H9 (cell line): Measurements from ENCODE around the gene HHAT. TPM values are rescaled to one million over a fixed set of nuclear protein-coding genes. Genes with fewer than 3 reads are reported as not detected.

Source experiments
- DNase-seq: peaks from one replicate; pipeline ENCODE4 v3.0.0-alpha.2; 2017
- H2AFZ ChIP-seq: one replicate; pipeline ENCODE4 v1.6.1; 2013; ENCODE audit warnings: mild to moderate bottlenecking, low read length, control low read depth, moderate library complexity
- H2AK5ac ChIP-seq: 2 replicates; pipeline ENCODE4 v1.6.1; 2013; ENCODE audit warnings: low read length, control low read depth, mixed read lengths; ENCODE audit not compliant: insufficient read length
- H2BK120ac ChIP-seq: one replicate; pipeline ENCODE4 v1.6.1; 2013; ENCODE audit warnings: low read depth, mild to moderate bottlenecking, low read length, control low read depth, inconsistent platforms; ENCODE audit not compliant: poor library complexity, severe bottlenecking
- H2BK12ac ChIP-seq: 2 replicates; pipeline ENCODE4 v1.6.1; 2013; ENCODE audit warnings: low read length, control low read depth, mixed read lengths, low read depth; ENCODE audit not compliant: insufficient read length
- H2BK15ac ChIP-seq: 2 replicates; pipeline ENCODE4 v1.6.1; 2013; ENCODE audit warnings: low read depth, low read length, control low read depth
- H2BK20ac ChIP-seq: one replicate; pipeline ENCODE4 v1.6.1; 2013; ENCODE audit warnings: low read depth, mild to moderate bottlenecking, low read length, control low read depth, inconsistent platforms; ENCODE audit not compliant: poor library complexity, severe bottlenecking
- H2BK5ac ChIP-seq: 2 replicates; pipeline ENCODE4 v1.6.1; 2013; ENCODE audit warnings: low read length, control low read depth, mixed read lengths; ENCODE audit not compliant: insufficient read length
- H3K14ac ChIP-seq: 2 replicates; pipeline ENCODE4 v1.6.1; 2013; ENCODE audit warnings: low read length, control low read depth; ENCODE audit not compliant: insufficient read depth
- H3K18ac ChIP-seq: 2 replicates; pipeline ENCODE4 v1.6.1; 2013; ENCODE audit warnings: low read depth, mild to moderate bottlenecking, mixed read lengths, low read length, control low read depth; ENCODE audit not compliant: insufficient read length
- H3K23ac ChIP-seq: 2 replicates; pipeline ENCODE4 v1.6.1; 2013; ENCODE audit warnings: low read length, control low read depth, mixed read lengths, low read depth; ENCODE audit not compliant: insufficient read length
- H3K23me2 ChIP-seq: 2 replicates; pipeline ENCODE4 v1.6.1; 2013; ENCODE audit warnings: low read depth, mild to moderate bottlenecking, mixed read lengths, low read length, control low read depth; ENCODE audit not compliant: insufficient read length, poor library complexity, severe bottlenecking
- H3K27ac ChIP-seq: 2 replicates; pipeline ENCODE4 v1.5.1; 2013; ENCODE audit warnings: low read length, control low read depth, mixed read lengths, low read depth; ENCODE audit not compliant: insufficient read length
- H3K27me3 ChIP-seq: 2 replicates; pipeline ENCODE4 v1.6.1; 2013; ENCODE audit warnings: low read length, control low read depth, inconsistent platforms; ENCODE audit not compliant: insufficient read depth
- H3K4ac ChIP-seq: 2 replicates; pipeline ENCODE4 v1.6.1; 2013; ENCODE audit warnings: low read depth, mild to moderate bottlenecking, control low read depth, inconsistent platforms, low read length, moderate library complexity
- H3K4me1 ChIP-seq: 2 replicates; pipeline ENCODE4 v1.6.1; 2013; ENCODE audit warnings: low read length, control low read depth, inconsistent platforms; ENCODE audit not compliant: insufficient read depth
- H3K4me2 ChIP-seq: 2 replicates; pipeline ENCODE4 v1.6.1; 2013; ENCODE audit warnings: low read length, control low read depth, mixed read lengths; ENCODE audit not compliant: insufficient read length, insufficient read depth
- H3K56ac ChIP-seq: 2 replicates; pipeline ENCODE4 v1.6.1; 2013; ENCODE audit warnings: low read depth, mild to moderate bottlenecking, mixed read lengths, low read length, control low read depth; ENCODE audit not compliant: insufficient read length
- H3K79me1 ChIP-seq: 2 replicates; pipeline ENCODE4 v1.6.1; 2013; ENCODE audit warnings: low read depth, mild to moderate bottlenecking, moderate library complexity, low read length, control low read depth, inconsistent platforms; ENCODE audit not compliant: insufficient read depth, poor library complexity, severe bottlenecking
- H3K79me2 ChIP-seq: 2 replicates; pipeline ENCODE4 v1.6.1; 2013; ENCODE audit warnings: low read length, control low read depth, inconsistent platforms; ENCODE audit not compliant: insufficient read depth
- H3K9ac ChIP-seq: 2 replicates; pipeline ENCODE4 v1.6.1; 2013; ENCODE audit warnings: low read length, control low read depth, mixed read lengths; ENCODE audit not compliant: insufficient read length; ENCODE audit errors: extremely low read depth
- H3K9me3 ChIP-seq: one replicate; pipeline ENCODE4 v1.6.1; 2013; ENCODE audit warnings: low read depth, low read length, inconsistent platforms; ENCODE audit not compliant: control insufficient read depth
- H3T11ph ChIP-seq: one replicate; pipeline ENCODE4 v1.6.1; 2013; ENCODE audit warnings: mild to moderate bottlenecking, low read length, control low read depth, inconsistent platforms
- H4K20me1 ChIP-seq: one replicate; pipeline ENCODE4 v1.6.1; 2013; ENCODE audit not compliant: control insufficient read depth, insufficient read length, insufficient read depth
- H4K5ac ChIP-seq: 2 replicates; pipeline ENCODE4 v1.6.1; 2013; ENCODE audit warnings: low read depth, mild to moderate bottlenecking, mixed read lengths, low read length, control low read depth; ENCODE audit not compliant: insufficient read length
- H4K8ac ChIP-seq: replicated peaks from 2 replicates; pipeline ENCODE4 v1.6.1; 2013; ENCODE audit warnings: low read length, control low read depth, mixed read lengths, low read depth; ENCODE audit not compliant: insufficient read length
- H4K91ac ChIP-seq: 2 replicates; pipeline ENCODE4 v1.6.1; 2013; ENCODE audit warnings: low read depth, mild to moderate bottlenecking, moderate library complexity, mixed read lengths, low read length, control low read depth; ENCODE audit not compliant: insufficient read length
- H3K27ac Mint-ChIP-seq, 3 experiments: 2 replicates in 2 of 3; 3 replicates in 1 of 3; pipeline ENCODE4 v1.8.0; 2020 to 2021; ENCODE audit warnings: mixed read lengths in 3 of 3, mild to moderate bottlenecking in 1 of 3, moderate library complexity in 1 of 3
- H3K27me3 Mint-ChIP-seq: 2 replicates; pipeline ENCODE4 v1.8.0; 2021; ENCODE audit warnings: low read depth, mild to moderate bottlenecking, moderate library complexity, mixed read lengths
- H3K36me3 Mint-ChIP-seq, 3 experiments: 2 replicates in 2 of 3; 3 replicates in 1 of 3; pipeline ENCODE4 v1.8.0; 2020 to 2021; ENCODE audit warnings: low read depth in 3 of 3, mixed read lengths in 3 of 3; ENCODE audit not compliant: insufficient read depth in 1 of 3
- H3K4me1 Mint-ChIP-seq, 2 experiments: 2 replicates each; pipeline ENCODE4 v1.8.0; 2020; ENCODE audit warnings: mixed read lengths in 2 of 2
- H3K4me3 Mint-ChIP-seq, 2 experiments: 2 replicates in 1 of 2; 3 replicates in 1 of 2; pipeline ENCODE4 v1.8.0; 2020 to 2021; ENCODE audit warnings: mild to moderate bottlenecking in 2 of 2, mixed read lengths in 2 of 2, moderate library complexity in 1 of 2
- H3K9me3 Mint-ChIP-seq, 2 experiments: 2 replicates in 1 of 2; 3 replicates in 1 of 2; pipeline ENCODE4 v1.8.0; 2020; ENCODE audit warnings: mild to moderate bottlenecking in 2 of 2, mixed read lengths in 2 of 2, moderate library complexity in 1 of 2
- WGBS: extraction: QIAGEN DNeasy Blood & Tissue Kit; methylation state at CpG from one replicate; pipeline ENCODE4 v1.1.7; 2013; ENCODE audit warnings: missing lambda C conversion rate, low lambda C conversion rate, mixed read lengths; ENCODE audit not compliant: insufficient read length; ENCODE audit errors: extremely low coverage; 5-methylcytosine and 5-hydroxymethylcytosine counted together
- total RNA-seq: library from RNA; stranded (reverse); gene quantifications from 2 replicates; pipeline ENCODE4 v1.2.1, GENCODE V29; 2021
- TF ChIP-seq, protein P1 (sequence below): fragments of 200-600 bp; sonication (generic); conservative IDR thresholded peaks from 3 replicates; pipeline ENCODE4 v1.8.0; 2021; ENCODE audit warnings: antibody characterized with exemption, mild to moderate bottlenecking

The HHAT gene
- total RNA-seq, 1 experiment from 2014 or later: 0.48 TPM

DNA sequence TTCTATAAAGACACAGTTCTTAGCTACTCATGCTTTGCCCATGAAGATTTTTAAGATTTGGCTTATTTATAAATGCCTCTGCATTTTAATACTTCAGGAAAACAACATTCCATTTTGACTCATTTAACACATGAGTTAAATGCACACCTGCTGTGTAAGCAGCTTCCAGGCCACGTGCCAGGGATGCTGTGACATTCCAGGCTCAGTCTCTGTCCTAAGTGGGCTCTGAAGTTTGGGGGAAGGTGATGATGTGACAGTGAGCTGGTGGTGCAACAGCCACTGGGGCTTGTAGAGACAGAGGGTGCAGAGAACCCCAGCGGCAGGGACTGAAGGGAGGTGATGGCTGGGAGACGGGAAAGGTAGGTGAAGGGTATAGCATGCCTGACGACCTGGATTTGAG lies 40.7 kb downstream of the HHAT start:
- no peak overlapping the region for H4K8ac ChIP-seq
- H3K4me3 Mint-ChIP-seq: 0 out of 5 replicates have a peak overlapping the region, but pooled peaks of 1 of the 2 experiments have one; percentile 15
- no peak overlapping the region for H2BK12ac ChIP-seq
- no peak overlapping the region for H3K27ac ChIP-seq
- no peak overlapping the region for H3K9ac ChIP-seq
- no peak overlapping the region for H3K4ac ChIP-seq
- no peaks in the 10 kb centered on the region for H4K20me1 ChIP-seq
- no peak overlapping the region for H2BK15ac ChIP-seq
- H2BK20ac ChIP-seq: no peak overlapping the region
- no peak overlapping the region for H2AK5ac ChIP-seq
- H2BK5ac ChIP-seq: no peak overlapping the region
- no peak overlapping the region for H2AFZ ChIP-seq
- H3K23me2 ChIP-seq: no peaks in the 10 kb centered on the region
- no peak overlapping the region for H3K27ac Mint-ChIP-seq
- H3K4me1 ChIP-seq: peaks cover 18% of the 10 kb centered on the region; the same call in 1 of the 2 replicates
- H4K91ac ChIP-seq: no peak overlapping the region
- H3K14ac ChIP-seq: peak overlapping the region; percentile 63; the same call in 1 of the 2 replicates
- H4K5ac ChIP-seq: no peak overlapping the region
- H3K9me3 Mint-ChIP-seq: no peaks in the 10 kb centered on the region; a peak in 2 of 5 replicates
- DNase-seq: peak; percentile 32
- no peak overlapping the region for H3K4me2 ChIP-seq
- H3K9me3 ChIP-seq: no peaks in the 10 kb centered on the region
- H3K27me3 Mint-ChIP-seq: peaks cover 26% of the 10 kb centered on the region
- no peak overlapping the region for H3T11ph ChIP-seq
- no peak overlapping the region for H2BK120ac ChIP-seq
- no peak overlapping the region for H3K23ac ChIP-seq
- H3K27me3 ChIP-seq: no peaks in the 10 kb centered on the region; the same call in 1 of the 2 replicates
- peaks cover 57 to 61% of the 10 kb centered on the region in 2 experiments for H3K4me1 Mint-ChIP-seq
- H3K18ac ChIP-seq: no peak overlapping the region
- no CpG with 5 or more reads among the region's 4 CpGs for WGBS
- TF ChIP-seq, protein P1, sequence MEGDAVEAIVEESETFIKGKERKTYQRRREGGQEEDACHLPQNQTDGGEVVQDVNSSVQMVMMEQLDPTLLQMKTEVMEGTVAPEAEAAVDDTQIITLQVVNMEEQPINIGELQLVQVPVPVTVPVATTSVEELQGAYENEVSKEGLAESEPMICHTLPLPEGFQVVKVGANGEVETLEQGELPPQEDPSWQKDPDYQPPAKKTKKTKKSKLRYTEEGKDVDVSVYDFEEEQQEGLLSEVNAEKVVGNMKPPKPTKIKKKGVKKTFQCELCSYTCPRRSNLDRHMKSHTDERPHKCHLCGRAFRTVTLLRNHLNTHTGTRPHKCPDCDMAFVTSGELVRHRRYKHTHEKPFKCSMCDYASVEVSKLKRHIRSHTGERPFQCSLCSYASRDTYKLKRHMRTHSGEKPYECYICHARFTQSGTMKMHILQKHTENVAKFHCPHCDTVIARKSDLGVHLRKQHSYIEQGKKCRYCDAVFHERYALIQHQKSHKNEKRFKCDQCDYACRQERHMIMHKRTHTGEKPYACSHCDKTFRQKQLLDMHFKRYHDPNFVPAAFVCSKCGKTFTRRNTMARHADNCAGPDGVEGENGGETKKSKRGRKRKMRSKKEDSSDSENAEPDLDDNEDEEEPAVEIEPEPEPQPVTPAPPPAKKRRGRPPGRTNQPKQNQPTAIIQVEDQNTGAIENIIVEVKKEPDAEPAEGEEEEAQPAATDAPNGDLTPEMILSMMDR: no peak
- no peaks in the 10 kb centered on the region for H3K79me1 ChIP-seq
- no peaks in the 10 kb centered on the region for H3K79me2 ChIP-seq
- no peaks in the 10 kb centered on the region for H3K36me3 Mint-ChIP-seq
- H3K56ac ChIP-seq: no peak overlapping the region
